Measurements from ENCODE around the gene OPN1LW.
"Not testable (repeated sequence)": the region's sequence is repeated elsewhere in the genome, so short reads cannot be mapped to it uniquely, and the experiment has no call there.

The OPN1LW gene

DNA sequence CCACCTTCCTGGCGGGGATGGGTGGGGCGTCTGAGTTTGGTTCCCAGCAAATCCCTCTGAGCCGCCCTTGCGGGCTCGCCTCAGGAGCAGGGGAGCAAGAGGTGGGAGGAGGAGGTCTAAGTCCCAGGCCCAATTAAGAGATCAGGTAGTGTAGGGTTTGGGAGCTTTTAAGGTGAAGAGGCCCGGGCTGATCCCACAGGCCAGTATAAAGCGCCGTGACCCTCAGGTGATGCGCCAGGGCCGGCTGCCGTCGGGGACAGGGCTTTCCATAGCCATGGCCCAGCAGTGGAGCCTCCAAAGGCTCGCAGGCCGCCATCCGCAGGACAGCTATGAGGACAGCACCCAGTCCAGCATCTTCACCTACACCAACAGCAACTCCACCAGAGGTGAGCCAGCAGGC, at the start of gene OPN1LW:
OPN1LW (plus strand) TSS at position 234 of the 400 bp plus-strand sequence; CDS start at position 275, 41 bp downstream.
- not testable (repeated sequence) for H3K27ac ChIP-seq (ENCODE audit: low read depth, low read length); H3K4me3 ChIP-seq (ENCODE audit: low read depth, low read length); H3K9ac ChIP-seq (ENCODE audit: low read length); H3K36me3 ChIP-seq (ENCODE audit: control insufficient read depth, insufficient read depth, low read length); H3K4me1 ChIP-seq (ENCODE audit: control insufficient read depth, insufficient read depth, low read length); H3K27me3 ChIP-seq (ENCODE audit: control insufficient read depth, insufficient read depth, low read length)
- peaks cover 18% of the 10 kb centered on the region; the same call in 1 of the 2 replicates for H3K9me3 ChIP-seq (ENCODE audit: control insufficient read depth, insufficient read depth, low read depth, low read length)

DNA sequence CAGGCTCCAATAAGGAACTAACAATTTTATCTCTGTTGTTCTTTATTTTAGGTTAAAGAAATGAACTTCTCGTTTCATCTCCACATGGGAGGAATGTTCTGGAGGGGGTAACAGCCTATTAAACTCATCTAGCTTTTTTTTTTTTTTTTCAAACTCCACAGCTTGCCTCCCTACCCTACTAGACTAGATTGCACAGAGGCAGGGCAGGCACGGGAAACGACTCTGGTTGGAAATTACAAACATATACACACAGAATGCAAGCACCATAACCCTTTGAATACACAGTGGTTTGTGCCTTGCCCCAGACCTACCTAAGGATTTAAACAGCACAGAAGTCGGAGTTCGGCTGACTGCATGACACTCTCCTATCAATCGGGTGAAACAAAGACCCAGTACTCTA, 49.2 kb upstream of the OPN1LW start:
- H3K4me3 ChIP-seq (ENCODE audit: low read depth, low read length), result peak overlapping the region; percentile 91
- H3K36me3 ChIP-seq (ENCODE audit: control insufficient read depth, insufficient read depth, low read length), result no peaks in the 10 kb centered on the region; the same call in 1 of the 2 replicates
- H3K9me3 ChIP-seq (ENCODE audit: control insufficient read depth, insufficient read depth, low read depth, low read length), result peaks cover 14% of the 10 kb centered on the region; the same call in 1 of the 2 replicates
- peaks cover 59% of the 10 kb centered on the region for H3K4me1 ChIP-seq (ENCODE audit: control insufficient read depth, insufficient read depth, low read length)
- H3K9ac ChIP-seq (ENCODE audit: low read length), result no peak overlapping the region
- no peaks in the 10 kb centered on the region for H3K27me3 ChIP-seq (ENCODE audit: control insufficient read depth, insufficient read depth, low read length)
- H3K27ac ChIP-seq (ENCODE audit: low read depth, low read length), result no peak overlapping the region

DNA sequence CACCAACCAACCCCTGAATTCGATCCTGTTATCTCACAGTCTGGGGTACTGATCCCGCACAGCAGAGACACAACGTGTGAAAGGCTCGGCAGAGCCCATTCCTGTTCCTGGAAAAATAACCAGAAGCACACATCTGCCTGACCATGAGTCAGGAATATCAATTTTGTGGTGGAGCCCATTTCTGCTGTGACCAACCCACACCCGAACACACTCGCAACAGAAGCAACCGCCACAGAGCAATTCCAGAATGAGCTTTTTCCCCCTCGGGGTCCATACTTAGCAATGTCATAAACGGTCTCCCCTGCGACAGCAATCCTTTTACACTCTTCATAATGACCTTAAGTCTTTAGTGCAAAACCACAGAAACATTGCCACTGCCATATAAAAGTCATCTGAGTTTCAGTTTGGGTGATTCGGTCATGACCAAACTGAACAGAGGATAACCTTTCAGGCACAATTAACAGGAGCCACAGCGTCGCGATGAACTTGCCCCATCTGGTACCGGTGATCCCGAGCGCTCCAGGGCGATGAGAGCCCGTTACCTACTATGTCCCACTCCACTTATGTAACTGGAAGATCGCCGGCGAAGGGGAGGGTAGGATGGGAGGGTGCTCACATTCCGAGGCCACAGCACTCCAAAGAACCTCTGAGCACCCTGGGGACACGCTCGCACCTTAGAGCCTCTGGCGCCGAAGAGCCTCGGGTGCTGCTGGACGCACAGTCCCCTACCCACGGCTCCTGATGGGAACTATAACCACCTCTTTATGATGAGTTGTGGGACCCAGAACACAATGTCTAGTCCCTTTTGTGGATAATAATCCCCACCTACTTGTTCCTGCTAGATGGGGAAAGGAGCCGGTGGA, 47.7 kb upstream of the OPN1LW start:
- no peaks in the 10 kb centered on the region for H3K36me3 ChIP-seq (ENCODE audit: control insufficient read depth, insufficient read depth, low read length)
- peak overlapping the region; percentile 91 for H3K4me3 ChIP-seq (ENCODE audit: low read depth, low read length)
- H3K27ac ChIP-seq (ENCODE audit: low read depth, low read length), result no peak overlapping the region
- peaks cover 14% of the 10 kb centered on the region; the same call in 1 of the 2 replicates for H3K9me3 ChIP-seq (ENCODE audit: control insufficient read depth, insufficient read depth, low read depth, low read length)
- H3K9ac ChIP-seq (ENCODE audit: low read length), result peak overlapping the region; percentile 64
- no peaks in the 10 kb centered on the region for H3K27me3 ChIP-seq (ENCODE audit: control insufficient read depth, insufficient read depth, low read length)
- H3K4me1 ChIP-seq (ENCODE audit: control insufficient read depth, insufficient read depth, low read length), result peaks cover 50% of the 10 kb centered on the region

DNA sequence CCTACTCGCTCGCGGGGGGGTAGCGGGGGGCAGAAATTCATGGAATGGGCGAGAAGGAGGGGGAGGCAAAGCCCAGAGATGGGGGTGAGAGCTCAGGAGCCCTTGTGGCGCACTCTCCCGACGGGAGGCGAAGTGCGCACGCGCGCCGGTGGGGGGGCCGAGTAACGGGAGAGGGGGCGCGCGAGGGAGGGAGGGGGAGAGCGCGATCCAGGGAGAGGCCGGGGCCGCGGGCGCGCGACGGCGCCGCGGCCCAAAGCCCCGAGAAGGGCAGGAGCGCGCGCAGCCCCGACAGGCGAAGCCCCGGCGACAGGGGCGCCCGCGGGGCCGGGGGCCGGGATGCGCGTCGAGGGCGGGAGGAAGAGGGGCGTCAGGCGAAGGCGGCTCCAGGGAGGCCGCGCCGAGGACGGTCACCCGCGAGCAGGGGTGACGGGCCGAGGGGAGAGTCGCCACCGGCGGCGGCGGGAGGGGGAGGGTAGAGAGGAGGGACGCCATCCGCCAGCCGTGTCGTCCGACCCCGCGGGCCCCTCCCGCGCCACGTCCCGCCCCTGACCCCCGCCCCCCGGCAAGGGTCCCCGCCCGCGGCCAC, 46.9 kb upstream of the OPN1LW start:
- Histone ChIP-seq H3K4me3 (ENCODE audit: low read depth, low read length) (peak overlapping the region; percentile 91), H3K27me3 (ENCODE audit: control insufficient read depth, insufficient read depth, low read length) (no peaks in the 10 kb centered on the region), H3K9me3 (ENCODE audit: control insufficient read depth, insufficient read depth, low read depth, low read length) (peaks cover 14% of the 10 kb centered on the region; the same call in 1 of the 2 replicates), H3K4me1 (ENCODE audit: control insufficient read depth, insufficient read depth, low read length) (peaks cover 45% of the 10 kb centered on the region), H3K36me3 (ENCODE audit: control insufficient read depth, insufficient read depth, low read length) (no peaks in the 10 kb centered on the region), H3K27ac (ENCODE audit: low read depth, low read length) (no peak overlapping the region; the same call in 1 of the 2 replicates), H3K9ac (ENCODE audit: low read length) (peak overlapping the region; percentile 89)

DNA sequence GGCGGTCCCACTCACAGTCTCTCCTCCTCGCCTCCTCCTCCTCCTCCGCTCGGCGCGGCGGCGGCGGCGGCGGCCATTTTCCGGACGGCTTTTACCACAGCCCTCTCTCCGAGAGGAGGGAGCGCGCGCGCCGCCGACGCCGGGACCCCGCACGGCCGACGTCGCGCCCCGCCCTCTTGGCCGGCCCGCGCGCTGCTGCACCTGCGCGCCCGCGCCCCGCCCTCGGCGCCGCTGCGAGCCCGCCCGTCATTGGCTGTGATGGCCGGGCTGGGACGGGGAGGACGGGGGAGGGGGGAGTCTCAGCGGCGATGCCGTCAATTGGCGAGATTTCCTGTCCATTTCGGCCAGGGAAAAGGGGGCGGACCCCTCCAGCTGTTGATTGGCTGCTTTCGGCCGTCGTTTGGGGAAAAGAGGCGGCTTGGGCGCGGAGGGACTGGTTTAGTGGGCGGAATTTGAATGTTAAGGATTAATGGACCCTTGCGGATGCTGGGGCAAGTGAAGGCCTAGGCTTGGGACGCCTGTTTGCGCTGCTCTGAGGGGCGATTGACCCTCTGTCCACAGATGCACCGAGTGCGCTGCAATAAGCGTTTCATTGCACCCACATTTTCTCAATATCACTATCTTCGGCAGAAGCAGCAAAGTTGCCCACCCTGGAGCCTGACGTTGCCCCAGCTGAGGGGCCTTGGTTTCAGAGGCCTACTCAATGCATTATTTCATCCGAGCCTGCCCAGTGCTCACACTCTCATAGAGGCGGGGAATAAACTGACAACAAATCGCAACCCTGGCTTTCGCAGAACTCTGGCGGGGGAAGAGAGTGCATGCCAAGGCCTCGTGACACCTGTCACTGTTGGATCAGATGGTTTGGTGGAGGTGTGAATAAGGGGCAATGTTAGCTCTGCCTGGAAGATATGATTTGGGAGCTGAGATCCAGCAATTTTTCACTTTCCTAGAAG, 46.2 kb upstream of the OPN1LW start, which contains the start of gene MECP2:
MECP2 (minus strand) TSS at position 129 of the 953 bp plus-strand sequence.
- no peaks in the 10 kb centered on the region for H3K27me3 ChIP-seq (ENCODE audit: control insufficient read depth, insufficient read depth, low read length)
- no peak within 1 kb of the TSS; the same call in 1 of the 2 replicates for H3K27ac ChIP-seq (ENCODE audit: low read depth, low read length)
- peaks cover 14% of the 10 kb centered on the region; the same call in 1 of the 2 replicates for H3K9me3 ChIP-seq (ENCODE audit: control insufficient read depth, insufficient read depth, low read depth, low read length)
- H3K4me1 ChIP-seq (ENCODE audit: control insufficient read depth, insufficient read depth, low read length), result peaks cover 37% of the 10 kb centered on the region
- H3K4me3 ChIP-seq (ENCODE audit: low read depth, low read length), result peak within 1 kb of the TSS; percentile 91
- H3K9ac ChIP-seq (ENCODE audit: low read length), result peak within 1 kb of the TSS; percentile 89
- no peaks in the 10 kb centered on the region for H3K36me3 ChIP-seq (ENCODE audit: control insufficient read depth, insufficient read depth, low read length)

DNA sequence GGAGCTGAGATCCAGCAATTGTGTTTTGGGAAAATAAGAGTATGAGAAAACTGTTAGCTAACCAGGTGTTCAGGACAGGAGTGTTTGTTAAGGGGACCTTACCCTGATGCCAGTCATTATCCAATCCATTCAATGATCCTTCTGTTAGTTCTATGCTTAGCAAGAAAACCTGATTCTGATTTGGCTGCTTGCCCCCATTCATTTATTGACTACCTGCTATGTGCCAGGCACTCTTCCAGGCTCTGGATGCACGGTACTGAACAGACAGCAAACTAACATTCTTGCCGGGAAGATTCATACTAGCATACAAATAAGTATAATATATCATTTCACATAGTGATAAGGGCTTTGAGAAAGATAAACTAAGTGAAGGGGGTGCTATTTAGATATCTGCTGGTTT, 45.5 kb upstream of the OPN1LW start:
- peaks cover 33% of the 10 kb centered on the region for H3K4me1 ChIP-seq (ENCODE audit: control insufficient read depth, insufficient read depth, low read length)
- no peaks in the 10 kb centered on the region for H3K36me3 ChIP-seq (ENCODE audit: control insufficient read depth, insufficient read depth, low read length)
- H3K27ac ChIP-seq (ENCODE audit: low read depth, low read length), result no peak overlapping the region
- H3K9ac ChIP-seq (ENCODE audit: low read length), result no peak overlapping the region
- peaks cover 14% of the 10 kb centered on the region; the same call in 1 of the 2 replicates for H3K9me3 ChIP-seq (ENCODE audit: control insufficient read depth, insufficient read depth, low read depth, low read length)
- no peaks in the 10 kb centered on the region for H3K27me3 ChIP-seq (ENCODE audit: control insufficient read depth, insufficient read depth, low read length)
- 0 out of 2 replicates have a peak overlapping the region, but pooled peaks have one; percentile 55 for H3K4me3 ChIP-seq (ENCODE audit: low read depth, low read length)

DNA sequence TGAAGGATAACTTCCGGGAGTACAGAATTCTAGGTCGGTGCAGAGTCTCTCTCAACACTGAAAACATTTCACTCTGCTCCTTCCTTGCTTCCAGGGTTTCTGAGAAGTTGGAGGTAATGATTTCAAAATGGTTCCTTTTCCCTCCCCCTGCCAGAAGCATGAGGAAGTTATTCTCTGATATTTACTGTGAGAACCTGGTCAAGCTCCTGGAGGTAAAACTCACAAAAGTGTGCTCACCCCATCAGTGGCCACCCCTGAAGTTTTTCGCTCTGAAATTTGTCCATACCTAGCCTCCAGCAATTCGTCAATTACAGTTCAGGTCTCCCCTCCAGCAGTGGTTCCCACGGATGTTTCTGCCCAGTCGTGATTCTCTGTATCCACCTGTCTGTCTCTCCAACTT, 30.3 kb upstream of the OPN1LW start:
- Histone ChIP-seq H3K4me3 (ENCODE audit: low read depth, low read length) (no peak overlapping the region), H3K9ac (ENCODE audit: low read length) (no peak overlapping the region), H3K27me3 (ENCODE audit: control insufficient read depth, insufficient read depth, low read length) (no peaks in the 10 kb centered on the region), H3K27ac (ENCODE audit: low read depth, low read length) (no peak overlapping the region), H3K4me1 (ENCODE audit: control insufficient read depth, insufficient read depth, low read length) (peaks cover 9% of the 10 kb centered on the region; the same call in 1 of the 2 replicates), H3K9me3 (ENCODE audit: control insufficient read depth, insufficient read depth, low read depth, low read length) (peaks cover 12% of the 10 kb centered on the region; the same call in 1 of the 2 replicates), H3K36me3 (ENCODE audit: control insufficient read depth, insufficient read depth, low read length) (no peaks in the 10 kb centered on the region)

DNA sequence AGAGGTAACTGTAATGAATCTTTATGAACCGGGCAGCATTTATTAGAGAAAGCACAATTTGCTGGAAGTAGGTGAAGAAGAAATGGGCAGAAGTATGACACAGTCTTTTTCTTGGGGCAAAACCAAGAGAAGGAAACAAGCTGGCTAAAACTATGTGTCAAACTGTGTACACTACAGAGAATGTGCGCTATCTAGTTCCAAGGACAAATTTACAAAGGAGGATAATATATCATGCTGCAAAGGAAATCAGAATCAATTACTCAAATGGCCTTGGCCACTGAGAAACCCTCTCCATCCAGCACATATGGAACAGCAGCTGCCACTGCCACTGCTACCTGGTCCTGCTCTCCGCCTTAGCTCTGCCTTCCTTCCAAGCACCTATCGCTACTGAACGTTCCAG, 29.4 kb upstream of the OPN1LW start:
- Histone ChIP-seq H3K36me3 (ENCODE audit: control insufficient read depth, insufficient read depth, low read length) (no peaks in the 10 kb centered on the region), H3K27me3 (ENCODE audit: control insufficient read depth, insufficient read depth, low read length) (no peaks in the 10 kb centered on the region), H3K4me1 (ENCODE audit: control insufficient read depth, insufficient read depth, low read length) (peaks cover 9% of the 10 kb centered on the region; the same call in 1 of the 2 replicates), H3K9me3 (ENCODE audit: control insufficient read depth, insufficient read depth, low read depth, low read length) (peaks cover 8% of the 10 kb centered on the region; the same call in 1 of the 2 replicates), H3K4me3 (ENCODE audit: low read depth, low read length) (no peak overlapping the region), H3K9ac (ENCODE audit: low read length) (no peak overlapping the region), H3K27ac (ENCODE audit: low read depth, low read length) (no peak overlapping the region)

DNA sequence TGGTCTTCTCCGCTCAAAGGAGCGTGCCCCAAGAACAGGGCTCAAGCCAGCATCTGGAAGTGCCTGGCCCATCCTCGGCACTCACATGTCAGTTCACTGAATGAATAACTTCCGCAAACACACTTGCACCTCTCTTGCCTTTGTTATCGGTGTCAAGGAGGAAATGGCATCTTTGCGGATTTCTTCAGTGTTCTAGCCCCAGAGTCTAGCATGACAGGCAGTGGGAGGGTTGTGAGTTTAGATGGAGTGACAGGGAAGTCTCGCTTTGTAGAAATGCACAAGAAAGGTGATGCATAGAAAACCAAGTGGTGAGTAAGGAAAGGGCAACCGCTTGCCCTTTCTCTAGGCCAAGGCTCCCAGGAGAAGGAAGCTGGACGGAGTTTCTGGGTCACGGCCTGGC, 29.0 kb upstream of the OPN1LW start:
- Histone ChIP-seq H3K9ac (ENCODE audit: low read length) (no peak overlapping the region), H3K36me3 (ENCODE audit: control insufficient read depth, insufficient read depth, low read length) (no peaks in the 10 kb centered on the region), H3K4me1 (ENCODE audit: control insufficient read depth, insufficient read depth, low read length) (peaks cover 9% of the 10 kb centered on the region; the same call in 1 of the 2 replicates), H3K4me3 (ENCODE audit: low read depth, low read length) (no peak overlapping the region), H3K9me3 (ENCODE audit: control insufficient read depth, insufficient read depth, low read depth, low read length) (peaks cover 8% of the 10 kb centered on the region; the same call in 1 of the 2 replicates), H3K27me3 (ENCODE audit: control insufficient read depth, insufficient read depth, low read length) (no peaks in the 10 kb centered on the region), H3K27ac (ENCODE audit: low read depth, low read length) (no peak overlapping the region)

DNA sequence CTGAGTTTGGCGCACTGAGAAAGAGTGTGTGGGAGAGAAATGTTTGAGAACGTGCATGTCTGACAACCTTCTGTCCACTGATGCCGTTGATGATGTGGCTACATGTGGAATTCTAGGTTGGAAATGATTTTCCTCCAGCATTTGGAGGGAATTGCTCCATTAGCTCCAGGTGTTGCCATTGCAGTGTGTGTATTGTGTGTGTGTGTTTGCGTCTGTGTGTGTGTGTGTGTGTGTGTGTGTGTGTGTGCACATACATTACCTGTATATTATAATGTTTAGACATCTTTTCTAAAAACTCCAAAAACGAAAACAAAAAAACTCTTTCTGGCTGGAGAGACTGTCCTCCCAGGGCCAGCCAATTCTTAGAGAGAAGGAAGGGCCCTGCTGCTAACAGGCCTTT, 28.3 kb upstream of the OPN1LW start:
- Histone ChIP-seq H3K36me3 (ENCODE audit: control insufficient read depth, insufficient read depth, low read length) (no peaks in the 10 kb centered on the region), H3K4me1 (ENCODE audit: control insufficient read depth, insufficient read depth, low read length) (peaks cover 9% of the 10 kb centered on the region; the same call in 1 of the 2 replicates), H3K27ac (ENCODE audit: low read depth, low read length) (no peak overlapping the region), H3K9me3 (ENCODE audit: control insufficient read depth, insufficient read depth, low read depth, low read length) (peaks cover 11% of the 10 kb centered on the region; the same call in 1 of the 2 replicates), H3K9ac (ENCODE audit: low read length) (no peak overlapping the region), H3K4me3 (ENCODE audit: low read depth, low read length) (no peak overlapping the region), H3K27me3 (ENCODE audit: control insufficient read depth, insufficient read depth, low read length) (no peaks in the 10 kb centered on the region)

Data from HUES6 (cell line).